Measurements from ENCODE around the gene BRK1.

- TF ChIP-seq ZBTB33 (IDR thresholded peaks at IDR 0.05) (no peak), CTCF (IDR thresholded peaks at IDR 0.05; ENCODE audit: low read depth, low read length, missing input control) (no peak)
These were observed 33.8 kb downstream of the BRK1 start for GRCh38 chr3:10149226-10149625.

Data from liver (tissue), 2 donors.